ENCODE measurements around the gene DNAJC15. TPM values are rescaled to one million over a fixed set of nuclear protein-coding genes. Genes with fewer than 3 reads are reported as not detected.

DNAJC15 gene
- total RNA-seq = 10.0 and 24.0 TPM in 2 replicates

GRCh38 chr13:43023289-43023963 lies at the start of gene DNAJC15:
Gene DNAJC15, plus strand, starts transcription at chr13:43023586. Its CDS starts 41 bp downstream, at chr13:43023627.

GRCh38 chr13:42991898-42992763 lies 31.3 kb upstream of the DNAJC15 start, which contains the start of gene EPSTI1:
Gene EPSTI1, minus strand, starts transcription at chr13:42992241. Its CDS starts 76 bp downstream, at chr13:42992165.

Other genes with a start within 250 kb of the DNAJC15 start
- not detected in 2 replicates for gene FAM216B, start 242.0 kb upstream of the DNAJC15 start, total RNA-seq
- 1.6 and 47.0 TPM in 2 replicates for gene EPSTI1, start 31.3 kb upstream of the DNAJC15 start, total RNA-seq